H1 (cell line): Measurements from ENCODE around the gene UBE2Q2. TPM values are rescaled to one million over a fixed set of nuclear protein-coding genes. Genes with fewer than 3 reads are reported as not detected.
A peak's percentile ranks its signal among the peaks of the same experiment; 100 is the strongest.

Experiments used
- CTCF ChIA-PET: fragments of 300-600 bp; sonication (Branson Sonifier 250); formaldehyde crosslinking; loops from one replicate; lab custom pipeline; 2021; ENCODE audit not compliant: partially characterized antibody; lab: Charles Lee
- POLR2A ChIA-PET: fragments of 300-600 bp; sonication (Branson Sonifier 250); formaldehyde crosslinking; loops from one replicate; lab custom pipeline; 2021; ENCODE audit warnings: inconsistent platforms; ENCODE audit not compliant: partially characterized antibody; lab: Charles Lee
- DNase-seq, 2 experiments: peaks; one replicate each; pipeline versions ENCODE4 v3.0.0 to v3.0.0-alpha.2; 2010 to 2022; ENCODE audit warnings: low spot score in 2 of 2, low read depth in 1 of 2, mixed read lengths in 1 of 2
- FAIRE-seq: peaks from 2 replicates; lab custom pipeline; 2011; peaks lifted over from hg19 to GRCh38; lab: Jason Lieb, UNC
- H2AFZ ChIP-seq: 2 replicates; pipeline ENCODE4 v1.8.1; 2012; ENCODE audit warnings: low read length, inconsistent platforms
- H2AK5ac ChIP-seq: 2 replicates; pipeline ENCODE4 v1.6.1; 2013; ENCODE audit warnings: low read depth, low read length
- H2BK120ac ChIP-seq: replicated peaks from 2 replicates; pipeline ENCODE3; 2013; ENCODE audit warnings: low read depth, low read length, inconsistent platforms
- H2BK12ac ChIP-seq: 2 replicates; pipeline ENCODE4 v1.6.1; 2013; ENCODE audit warnings: low read depth, low read length
- H2BK15ac ChIP-seq: 2 replicates; pipeline ENCODE4 v1.6.1; 2013; ENCODE audit warnings: low read length
- H2BK20ac ChIP-seq: 2 replicates; pipeline ENCODE4 v1.6.1; 2013; ENCODE audit warnings: low read length
- H2BK5ac ChIP-seq: 2 replicates; pipeline ENCODE4 v1.6.1; 2013; ENCODE audit warnings: low read depth, low read length
- H3K14ac ChIP-seq: 2 replicates; pipeline ENCODE4 v1.6.1; 2013; ENCODE audit warnings: inconsistent platforms; ENCODE audit not compliant: insufficient read length
- H3K18ac ChIP-seq: 2 replicates; pipeline ENCODE4 v1.6.1; 2013; ENCODE audit warnings: low read length; ENCODE audit errors: extremely low read depth
- H3K23ac ChIP-seq: 2 replicates; pipeline ENCODE4 v1.6.1; 2013; ENCODE audit warnings: inconsistent platforms; ENCODE audit not compliant: insufficient read length
- H3K23me2 ChIP-seq: 2 replicates; pipeline ENCODE4 v1.6.1; 2013; ENCODE audit warnings: low read depth, low read length
- H3K27ac ChIP-seq: 2 replicates; pipeline ENCODE4 v1.6.1; 2011; ENCODE audit warnings: low read depth, low read length, inconsistent platforms
- H3K27me3 ChIP-seq, 4 experiments: replicated peaks in 1 of 4; 1 replicate in 1 of 4; 2 replicates in 3 of 4; pipeline versions ENCODE4 v1.6.1 to v1.8.1; 2011 to 2013; ENCODE audit warnings: low read length in 3 of 4, mild to moderate bottlenecking in 3 of 4, inconsistent platforms in 2 of 4, mixed read lengths in 2 of 4, moderate library complexity in 1 of 4; ENCODE audit not compliant: control insufficient read depth in 3 of 4, insufficient read depth in 3 of 4; ENCODE audit errors: extremely low read depth in 1 of 4
- H3K36me3 ChIP-seq, 4 experiments: 2 replicates each; pipeline versions ENCODE4 v1.6.1 to v1.8.1; 2011 to 2013; ENCODE audit warnings: mild to moderate bottlenecking in 4 of 4, low read length in 3 of 4, moderate library complexity in 2 of 4, control low read depth in 1 of 4, inconsistent platforms in 1 of 4; ENCODE audit not compliant: insufficient read depth in 4 of 4, control insufficient read depth in 2 of 4
- H3K4ac ChIP-seq: replicated peaks from 2 replicates; pipeline ENCODE3; 2013; ENCODE audit warnings: low read length, low read depth, mixed read lengths, inconsistent platforms; ENCODE audit not compliant: insufficient read length
- H3K4me1 ChIP-seq, 4 experiments: replicated peaks in 1 of 4; 1 replicate in 1 of 4; 2 replicates in 3 of 4; pipeline versions ENCODE4 v1.6.1 to v1.8.1; 2011 to 2013; ENCODE audit warnings: low read length in 3 of 4, inconsistent platforms in 2 of 4, mixed read lengths in 1 of 4; ENCODE audit not compliant: insufficient read depth in 4 of 4, control insufficient read depth in 3 of 4
- H3K4me2 ChIP-seq, 2 experiments: 2 replicates each; pipeline versions ENCODE4 v1.6.1 to v1.8.1; 2011 to 2013; ENCODE audit warnings: low read depth in 2 of 2, low read length in 2 of 2, control low read depth in 1 of 2, inconsistent platforms in 1 of 2, mild to moderate bottlenecking in 1 of 2; ENCODE audit not compliant: insufficient read depth in 1 of 2
- H3K4me3 ChIP-seq, 4 experiments: fragments of 200-600, 300-600 bp in 1 of 4; sonication (generic), shearing (Covaris generic), sonication (Bioruptor Twin) in 1 of 4; 2 replicates each; pipeline versions ENCODE4 v1.5.1 to v1.8.1; 2011 to 2016; ENCODE audit warnings: low read length in 4 of 4, low read depth in 3 of 4, control low read depth in 2 of 4, inconsistent platforms in 2 of 4, mild to moderate bottlenecking in 2 of 4, mixed read lengths in 1 of 4, moderate library complexity in 1 of 4; ENCODE audit not compliant: insufficient read depth in 2 of 4; ENCODE audit errors: extremely low read depth in 1 of 4
- H3K56ac ChIP-seq: replicated peaks from 2 replicates; pipeline ENCODE3; 2013; ENCODE audit warnings: low read depth, mild to moderate bottlenecking, mixed read lengths, low read length, inconsistent platforms; ENCODE audit not compliant: insufficient read length
- H3K79me1 ChIP-seq: 2 replicates; pipeline ENCODE4 v1.6.1; 2013; ENCODE audit warnings: low read depth, low read length, control low read depth
- H3K79me2 ChIP-seq, 2 experiments: 2 replicates each; pipeline versions ENCODE4 v1.6.1 to v1.8.1; 2012 to 2013; ENCODE audit warnings: low read length in 2 of 2, mild to moderate bottlenecking in 2 of 2, inconsistent platforms in 1 of 2; ENCODE audit not compliant: insufficient read depth in 2 of 2, control insufficient read depth in 1 of 2
- H3K9ac ChIP-seq, 4 experiments: replicated peaks in 1 of 4; 1 replicate in 1 of 4; 2 replicates in 3 of 4; pipeline versions ENCODE4 v1.6.1 to v1.8.1; 2011 to 2013; ENCODE audit warnings: low read depth in 3 of 4, low read length in 3 of 4, control low read depth in 2 of 4, mild to moderate bottlenecking in 2 of 4, moderate library complexity in 2 of 4, inconsistent platforms in 1 of 4; ENCODE audit errors: extremely low read depth in 1 of 4
- H3K9me3 ChIP-seq, 2 experiments: 2 replicates each; pipeline versions ENCODE4 v1.6.1 to v1.8.1; 2012 to 2013; ENCODE audit warnings: mild to moderate bottlenecking in 2 of 2, moderate library complexity in 2 of 2, control low read depth in 1 of 2, inconsistent platforms in 1 of 2, low read depth in 1 of 2, low read length in 1 of 2, mixed read lengths in 1 of 2; ENCODE audit not compliant: insufficient read depth in 2 of 2
- H4K20me1 ChIP-seq, 2 experiments: replicated peaks in 1 of 2; 2 replicates each; pipeline versions ENCODE3 to v1.8.1; 2011 to 2013; ENCODE audit warnings: inconsistent platforms in 2 of 2, low read length in 2 of 2, mild to moderate bottlenecking in 1 of 2; ENCODE audit not compliant: insufficient read depth in 2 of 2, control insufficient read depth in 1 of 2
- H4K5ac ChIP-seq: 2 replicates; pipeline ENCODE4 v1.6.1; 2013; ENCODE audit warnings: low read length, low read depth, mixed read lengths, inconsistent platforms; ENCODE audit not compliant: insufficient read length
- H4K8ac ChIP-seq: 2 replicates; pipeline ENCODE4 v1.8.0; 2013; ENCODE audit warnings: mild to moderate bottlenecking, moderate library complexity, low read length, inconsistent platforms; ENCODE audit not compliant: insufficient read depth; ENCODE audit errors: extremely low read depth
- H4K91ac ChIP-seq: replicated peaks from 2 replicates; pipeline ENCODE3; 2013; ENCODE audit warnings: low read length, mixed read lengths, inconsistent platforms; ENCODE audit not compliant: insufficient read length
- CHD1 ChIP-seq: IDR thresholded peaks from 2 replicates; pipeline ENCODE4 v1.6.1; 2012; ENCODE audit warnings: low read depth, low read length, improper control_type of control experiment
- CHD2 ChIP-seq: IDR thresholded peaks from 2 replicates; pipeline ENCODE4 v1.6.1; 2012; ENCODE audit warnings: low read length, improper control_type of control experiment
- E2F6 ChIP-seq: IDR thresholded peaks from 2 replicates; pipeline ENCODE4 v1.6.1; 2012; ENCODE audit warnings: inconsistent platforms
- GTF2F1 ChIP-seq: IDR thresholded peaks from 2 replicates; pipeline ENCODE4 v1.6.1; 2012; ENCODE audit warnings: low read depth, low read length, improper control_type of control experiment, borderline replicate concordance
- KDM1A ChIP-seq: fragments of 200-600, 300-600 bp; sonication (generic); IDR thresholded peaks from 2 replicates; pipeline ENCODE4 v1.7.1; 2016; ENCODE audit warnings: mild to moderate bottlenecking, low read length, borderline replicate concordance
- POLR2AphosphoS5 ChIP-seq: IDR thresholded peaks from 2 replicates; pipeline ENCODE4 v1.6.1; 2011; ENCODE audit warnings: low read depth, low read length
- RNF2 ChIP-seq: fragments of 200-900, 300-1000 bp; sonication (generic); IDR thresholded peaks from 2 replicates; pipeline ENCODE4 v1.7.1; 2016; ENCODE audit warnings: borderline replicate concordance, low read depth, mild to moderate bottlenecking, antibody characterized with exemption, low read length; ENCODE audit not compliant: poor library complexity, severe bottlenecking; ENCODE audit errors: missing control alignments
- SIX5 ChIP-seq: IDR thresholded peaks from 2 replicates; pipeline ENCODE4 v1.6.1; 2011; ENCODE audit warnings: mild to moderate bottlenecking, low read depth, low read length
- SRF ChIP-seq: IDR thresholded peaks from 2 replicates; pipeline ENCODE4 v1.6.1; 2011; ENCODE audit warnings: mild to moderate bottlenecking, low read depth, low read length, moderate library complexity
- SUZ12 ChIP-seq: fragments of 200-600 bp; sonication (generic); IDR thresholded peaks from 2 replicates; pipeline ENCODE4 v1.6.1; 2012; ENCODE audit warnings: mild to moderate bottlenecking, inconsistent platforms, low read length, moderate library complexity, mixed read lengths
- TBP ChIP-seq: IDR thresholded peaks from 2 replicates; pipeline ENCODE4 v1.6.1; 2011; ENCODE audit warnings: low read depth, low read length, improper control_type of control experiment
- WGBS, 2 experiments: shearing (Covaris generic) in 1 of 2; methylation state at CpG; one replicate each; pipeline versions ENCODE4 v1.1.6 to v1.1.7; 2013 to 2015; ENCODE audit warnings: low lambda C conversion rate in 2 of 2, mixed read lengths in 2 of 2, inconsistent platforms in 1 of 2, low coverage in 1 of 2, missing lambda C conversion rate in 1 of 2; ENCODE audit not compliant: insufficient replicate concordance in 2 of 2, insufficient coverage in 1 of 2, insufficient read length in 1 of 2; ENCODE audit errors: extremely low coverage in 1 of 2, missing lambda C conversion rate in 1 of 2; 5-methylcytosine and 5-hydroxymethylcytosine counted together
- polyA plus RNA-seq, 7 experiments: library from polyadenylated mRNA; depleted of rRNA in 3 of 7; stranded (reverse) in 5 of 7; unstranded in 2 of 7; fragments of >200 nt in 5 of 7; fragments of 200-250 nt in 2 of 7; gene quantifications; 1 replicate in 5 of 7; 2 replicates in 1 of 7; 4 replicates in 1 of 7; pipeline versions ENCODE4 v1.2.1 to v1.2.3, GENCODE V29; 2011 to 2013; ENCODE audit warnings: missing spikeins in 2 of 7, mixed read lengths in 2 of 7
- total RNA-seq: library from RNA; stranded (reverse); fragmentation: NEBNext Ultra II Directional; extraction: Animal tissue kit (Norgen Biotek cat#: 25700); gene quantifications from 2 replicates; pipeline ENCODE4 v1.2.1, GENCODE V29; 2021

Gene UBE2Q2
- total and polyA plus RNA-seq, 2 of the 8 experiments (the other 6 are each of a cell fraction or from before 2014, with no cell fraction given) = 10.1 to 22.7 TPM

DNA sequence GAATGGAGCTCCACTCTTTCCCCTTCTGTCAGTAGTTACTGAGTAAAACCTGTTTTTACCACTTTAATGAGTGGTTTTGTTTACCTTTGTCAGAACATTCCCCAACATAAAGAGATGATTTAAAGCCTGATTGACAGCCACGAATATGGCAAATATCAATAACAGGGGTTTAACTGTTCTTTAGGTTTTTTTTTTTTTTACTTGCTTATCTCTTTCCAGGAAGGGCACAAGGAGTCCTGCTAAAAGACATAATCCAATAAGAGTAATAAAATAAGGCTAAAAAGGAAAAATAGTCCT, 11.5 kb upstream of the UBE2Q2 start:
- no peak overlapping the region for H3K4me3 ChIP-seq
- no peak overlapping the region for H3K14ac ChIP-seq
- no peak overlapping the region for H4K5ac ChIP-seq
- no peaks in the 10 kb centered on the region for H3K79me2 ChIP-seq
- peak overlapping the region; percentile 24; the same call in 1 of the 2 replicates for H2AFZ ChIP-seq
- H2BK12ac ChIP-seq = no peak overlapping the region
- no peak overlapping the region for H2BK120ac ChIP-seq
- no peaks in the 10 kb centered on the region for H3K23me2 ChIP-seq
- H2BK20ac ChIP-seq = no peak overlapping the region
- H4K20me1 ChIP-seq = no peaks in the 10 kb centered on the region
- H4K91ac ChIP-seq = no peak overlapping the region
- H4K8ac ChIP-seq = no peak overlapping the region
- WGBS, 2 experiments = 79% methylated on average over 1 of the region's 1 CpG; no CpG with 5 or more reads in 1 of the 2 experiments
- DNase-seq (no peak), FAIRE-seq (no peak)
- H2AK5ac ChIP-seq = no peak overlapping the region
- ChIA-PET POLR2A (interaction anchor here (0.6 to 3.3 kb wide), 4 partner anchors 10 to 239 kb away, joined by 3 to 17 read pairs (median 4); partner anchors contain the start of genes FBXO22 and UBE2Q2), CTCF (interaction anchor here (1.6 to 1.9 kb wide), 4 partner anchors 16 to 53 kb away, joined by 5 to 6 read pairs (median 6); no protein-coding TSS in a partner anchor)
- H3K4me1 ChIP-seq = peaks cover 3 to 6% (median 4%) of the 10 kb centered on the region in 4 experiments; a peak in 4 of 7 replicates
- no peak overlapping the region for H3K4ac ChIP-seq
- no peak overlapping the region for H3K4me2 ChIP-seq
- no peak overlapping the region for H3K9ac ChIP-seq
- no peaks in the 10 kb centered on the region for H3K27me3 ChIP-seq
- H3K56ac ChIP-seq = no peak overlapping the region
- no peak overlapping the region for H3K18ac ChIP-seq
- H3K9me3 ChIP-seq = no peaks in the 10 kb centered on the region
- H3K23ac ChIP-seq = no peak overlapping the region
- H2BK15ac ChIP-seq = no peak overlapping the region
- no peaks in the 10 kb centered on the region for H3K36me3 ChIP-seq
- H2BK5ac ChIP-seq = no peak overlapping the region
- H3K79me1 ChIP-seq = no peaks in the 10 kb centered on the region
- H3K27ac ChIP-seq = no peak overlapping the region
- TF ChIP-seq GTF2F1 = no peak
- TF ChIP-seq RNF2 = no peak
- TF ChIP-seq SUZ12 = no peak
- TF ChIP-seq POLR2AphosphoS5 = no peak
- no peak for TF ChIP-seq E2F6
- TF ChIP-seq SIX5 = no peak
- no peak for TF ChIP-seq CHD1
- no peak for TF ChIP-seq CHD2
- no peak for TF ChIP-seq SRF
- no peak for TF ChIP-seq TBP
- TF ChIP-seq KDM1A = no peak
